SK-N-SH (cell line): ENCODE data around the gene XXYLT1. TPM values are rescaled to one million over a fixed set of nuclear protein-coding genes. Genes with fewer than 3 reads are reported as not detected.

Source experiments
- CTCF ChIA-PET: fragments of 300-600, 350-600 bp; formaldehyde crosslinking; extraction: SDS; loops from one replicate; lab custom pipeline; 2021; lab: Yijun Ruan, JAX
- POLR2A ChIA-PET: fragments of 350-600 bp; sonication (Branson Sonifier 250); formaldehyde crosslinking; extraction: SDS; loops from one replicate; lab custom pipeline; 2020; ENCODE audit warnings: antibody characterized with exemption, inconsistent platforms; lab: Yijun Ruan, JAX
- DNase-seq: peaks from one replicate; pipeline ENCODE4 v3.0.0; 2012
- H2AFZ ChIP-seq: fragments of 200-600 bp; sonication (generic); 2 replicates; pipeline ENCODE4 v1.8.1; 2016; ENCODE audit warnings: antibody characterized with exemption, mild to moderate bottlenecking, low read depth
- H3F3A ChIP-seq: fragments of 200-600 bp; sonication (generic); replicated peaks from 2 replicates; pipeline ENCODE3; 2016; ENCODE audit warnings: antibody characterized with exemption, mild to moderate bottlenecking; ENCODE audit not compliant: insufficient read depth
- H3K27ac ChIP-seq, 2 experiments: fragments of 200-500 bp in 1 of 2; fragments of 200-600 bp in 1 of 2; sonication (Bioruptor generic) in 1 of 2; sonication (generic), shearing (Covaris generic) in 1 of 2; 2 replicates each; pipeline versions ENCODE4 v1.5.1 to v1.6.1; 2014 to 2016; ENCODE audit warnings: low read depth in 2 of 2, inconsistent platforms in 1 of 2, low read length in 1 of 2, mild to moderate bottlenecking in 1 of 2, mixed read lengths in 1 of 2
- H3K27me3 ChIP-seq: fragments of 200-600 bp; sonication (generic), shearing (Covaris generic); 2 replicates; pipeline ENCODE4 v1.6.1; 2016; ENCODE audit warnings: mixed run types; ENCODE audit not compliant: insufficient read depth
- H3K36me3 ChIP-seq, 2 experiments: fragments of 200-500 bp in 1 of 2; fragments of 200-600 bp in 1 of 2; sonication (Bioruptor generic) in 1 of 2; sonication (generic) in 1 of 2; replicated peaks in 1 of 2; 2 replicates each; pipeline versions ENCODE3 to v1.5.1; 2014 to 2016; ENCODE audit warnings: low read length in 1 of 2, mild to moderate bottlenecking in 1 of 2; ENCODE audit not compliant: insufficient read depth in 2 of 2, control insufficient read depth in 1 of 2
- H3K4me1 ChIP-seq, 2 experiments: fragments of 200-500 bp in 1 of 2; fragments of 200-600 bp in 1 of 2; sonication (Bioruptor generic) in 1 of 2; sonication (generic), shearing (Covaris generic) in 1 of 2; 2 replicates each; pipeline versions ENCODE4 v1.5.1 to v1.6.1; 2014 to 2016; ENCODE audit warnings: low read depth in 1 of 2, low read length in 1 of 2, mixed run types in 1 of 2; ENCODE audit not compliant: insufficient read depth in 2 of 2, control insufficient read depth in 1 of 2
- H3K4me2 ChIP-seq: fragments of 200-600 bp; sonication (generic), shearing (Covaris generic); 2 replicates; pipeline ENCODE4 v1.6.1; 2017; ENCODE audit warnings: mixed run types
- H3K4me3 ChIP-seq, 2 experiments: fragments of 200-500 bp in 1 of 2; fragments of 200-600 bp in 1 of 2; sonication (Bioruptor generic) in 1 of 2; sonication (generic), shearing (Covaris generic) in 1 of 2; 2 replicates each; pipeline versions ENCODE4 v1.5.1 to v1.8.1; 2014 to 2016; ENCODE audit warnings: low read depth in 2 of 2, inconsistent platforms in 1 of 2, low read length in 1 of 2, mild to moderate bottlenecking in 1 of 2, mixed read lengths in 1 of 2, moderate library complexity in 1 of 2
- H3K79me2 ChIP-seq: fragments of 200-600 bp; sonication (generic); 2 replicates; pipeline ENCODE4 v1.8.1; 2017; ENCODE audit warnings: mild to moderate bottlenecking; ENCODE audit not compliant: insufficient read depth
- H3K9ac ChIP-seq: fragments of 200-600 bp; sonication (generic); 2 replicates; pipeline ENCODE4 v1.6.1; 2017; ENCODE audit warnings: mixed run types
- H3K9me2 ChIP-seq: fragments of 200-600 bp; sonication (generic); 2 replicates; pipeline ENCODE4 v1.6.1; 2017; ENCODE audit warnings: mixed run types
- H3K9me3 ChIP-seq: fragments of 200-600 bp; sonication (generic); 2 replicates; pipeline ENCODE4 v1.6.1; 2017; ENCODE audit warnings: mixed run types, mild to moderate bottlenecking, moderate library complexity
- H4K20me1 ChIP-seq: fragments of 200-600 bp; sonication (generic); 2 replicates; pipeline ENCODE4 v1.6.1; 2017; ENCODE audit warnings: mild to moderate bottlenecking, mixed run types; ENCODE audit not compliant: insufficient read depth
- EP300 ChIP-seq, 2 experiments: IDR thresholded peaks; 2 replicates each; pipeline versions ENCODE4 v1.4.0 to v1.6.1; 2012; ENCODE audit warnings: borderline replicate concordance in 1 of 2, low read depth in 1 of 2, low read length in 1 of 2
- EZH2phosphoT487 ChIP-seq: fragments of 200-600 bp; sonication (generic); IDR thresholded peaks from 2 replicates; pipeline ENCODE4 v1.6.1; 2017; ENCODE audit warnings: low read depth, mixed run types, mild to moderate bottlenecking, antibody characterized with exemption, moderate library complexity, borderline replicate concordance
- FOSL2 ChIP-seq: IDR thresholded peaks from 2 replicates; pipeline ENCODE4 v1.4.0; 2012; ENCODE audit warnings: low read depth, mild to moderate bottlenecking, moderate library complexity, borderline replicate concordance
- FOXM1 ChIP-seq: IDR thresholded peaks from 2 replicates; pipeline ENCODE4 v1.4.0; 2012; ENCODE audit warnings: low read depth, mild to moderate bottlenecking
- GABPA ChIP-seq: IDR thresholded peaks from 2 replicates; pipeline ENCODE4 v1.4.0; 2012; ENCODE audit warnings: low read depth, mild to moderate bottlenecking
- GATA2 ChIP-seq: sonication (generic); formaldehyde crosslinking; IDR thresholded peaks from 2 replicates; pipeline ENCODE4 v1.5.0; 2020; ENCODE audit warnings: mild to moderate bottlenecking, missing genetic modification reagents
- JUND ChIP-seq: IDR thresholded peaks from 2 replicates; pipeline ENCODE4 v1.4.0; 2012
- MXI1 ChIP-seq: IDR thresholded peaks from 2 replicates; pipeline ENCODE4 v1.6.1; 2012; ENCODE audit warnings: mild to moderate bottlenecking, low read depth, low read length, improper control_type of control experiment
- NRF1 ChIP-seq: IDR thresholded peaks from 2 replicates; pipeline ENCODE4 v1.6.1; 2012; ENCODE audit warnings: low read depth, mild to moderate bottlenecking, low read length
- PBX3 ChIP-seq: IDR thresholded peaks from 2 replicates; pipeline ENCODE4; 2012
- RAD21 ChIP-seq: IDR thresholded peaks from 2 replicates; pipeline ENCODE4 v1.6.1; 2012; ENCODE audit warnings: mild to moderate bottlenecking, low read length
- RCOR1 ChIP-seq: fragments of 150-350 bp; IDR thresholded peaks from 2 replicates; pipeline ENCODE4 v1.6.1; 2017; ENCODE audit warnings: antibody characterized with exemption, low read length
- RFX5 ChIP-seq: IDR thresholded peaks from 2 replicates; pipeline ENCODE4 v1.6.1; 2012; ENCODE audit warnings: mild to moderate bottlenecking, improper control_type of control experiment, low read length
- RXRA ChIP-seq: IDR thresholded peaks from 2 replicates; pipeline ENCODE4 v1.4.0; 2012; ENCODE audit warnings: low read depth, mild to moderate bottlenecking, borderline replicate concordance
- TAF1 ChIP-seq: IDR thresholded peaks from 2 replicates; pipeline ENCODE4 v1.6.1; 2012; ENCODE audit warnings: low read depth, mild to moderate bottlenecking, low read length, moderate library complexity, borderline replicate concordance
- TEAD4 ChIP-seq: IDR thresholded peaks from 2 replicates; pipeline ENCODE4 v1.4.0; 2012; ENCODE audit warnings: mild to moderate bottlenecking, borderline replicate concordance; ENCODE audit not compliant: insufficient read depth
- YY1 ChIP-seq: IDR thresholded peaks from 2 replicates; pipeline ENCODE4 v1.4.0; 2012; ENCODE audit warnings: low read depth, mild to moderate bottlenecking
- ZBTB33 ChIP-seq: IDR thresholded peaks from 2 replicates; pipeline ENCODE4 v1.4.0; 2012; ENCODE audit warnings: low read depth, borderline replicate concordance
- WGBS: methylation state at CpG from one replicate; pipeline ENCODE4 v1.1.6; 2017; ENCODE audit warnings: low lambda C conversion rate; 5-methylcytosine and 5-hydroxymethylcytosine counted together
- polyA plus RNA-seq, 3 experiments: library from polyadenylated mRNA; depleted of rRNA; stranded (reverse); fragments of >200 nt; gene quantifications; 2 replicates each; pipeline ENCODE4 v1.2.3, GENCODE V29; 2012

Gene XXYLT1
- polyA plus RNA-seq, 1 of the 3 experiments (the other 2 are of a cell fraction), result 22.6 TPM

GRCh38 chr3:195087328-195087727 lies 183.6 kb downstream of the XXYLT1 start:
- Histone ChIP-seq H3F3A (no peaks in the 10 kb centered on the region), H3K36me3 (no peaks in the 10 kb centered on the region), H2AFZ (no peak overlapping the region), H3K4me2 (no peak overlapping the region), H4K20me1 (no peaks in the 10 kb centered on the region), H3K9ac (no peak overlapping the region), H3K27me3 (no peaks in the 10 kb centered on the region), H3K4me1 (no peaks in the 10 kb centered on the region; a peak in 1 of 4 replicates), H3K9me2 (no peaks in the 10 kb centered on the region), H3K9me3 (no peaks in the 10 kb centered on the region), H3K27ac (no peak overlapping the region), H3K79me2 (no peaks in the 10 kb centered on the region), H3K4me3 (no peak overlapping the region)
- DNase-seq, result no peak
- CTCF ChIA-PET, result no interaction called here
- WGBS, result 87% methylated on average over 7 of the region's 7 CpGs
- no peak for TF ChIP-seq RXRA
- POLR2A ChIA-PET, result interaction anchor here (1.3 kb wide), 1 partner anchor 10 kb away, joined by 4 read pairs; no protein-coding TSS in a partner anchor

GRCh38 chr3:195086885-195087284 lies 184.1 kb downstream of the XXYLT1 start:
- Histone ChIP-seq H4K20me1 (no peaks in the 10 kb centered on the region), H3K4me2 (no peak overlapping the region), H3K9ac (no peak overlapping the region), H3K4me1 (peaks cover 0 to 2% of the 10 kb centered on the region in 2 experiments; a peak in 1 of 4 replicates), H3F3A (no peaks in the 10 kb centered on the region), H3K9me2 (no peaks in the 10 kb centered on the region), H3K27ac (no peak overlapping the region), H3K79me2 (no peaks in the 10 kb centered on the region), H3K9me3 (no peaks in the 10 kb centered on the region), H2AFZ (no peak overlapping the region), H3K4me3 (no peak overlapping the region), H3K36me3 (no peaks in the 10 kb centered on the region), H3K27me3 (no peaks in the 10 kb centered on the region)
- CTCF ChIA-PET, result interaction anchor here (1.4 kb wide), 1 partner anchor 20 kb away, joined by 6 read pairs; no protein-coding TSS in a partner anchor
- no peak for TF ChIP-seq TEAD4
- TF ChIP-seq RFX5, result no peak
- no peak for TF ChIP-seq EZH2phosphoT487
- TF ChIP-seq JUND, result no peak
- TF ChIP-seq FOXM1, result no peak
- no peak for TF ChIP-seq FOSL2
- no peak for TF ChIP-seq MXI1
- TF ChIP-seq ZBTB33, result no peak
- no peak for TF ChIP-seq RCOR1
- no peak for TF ChIP-seq GABPA
- no peak for TF ChIP-seq GATA2 (CRISPR knock-in tag)
- no peak for TF ChIP-seq YY1
- no peak for TF ChIP-seq PBX3
- no peak for TF ChIP-seq TAF1
- no peak for TF ChIP-seq RAD21
- TF ChIP-seq NRF1, result no peak
- TF ChIP-seq RXRA, result no peak
- no peak for TF ChIP-seq EP300 (IDR thresholded peaks at IDR 0.05; ENCODE audit: borderline replicate concordance in 1 of 2, low read depth in 1 of 2, low read length in 1 of 2)
- no peak for DNase-seq
- 83% methylated on average over 7 of the region's 13 CpGs for WGBS
- POLR2A ChIA-PET, result interaction anchor here (1.3 kb wide), 1 partner anchor 10 kb away, joined by 4 read pairs; no protein-coding TSS in a partner anchor
